Large intestine (tissue), 3 donors: Measurements from ENCODE around the gene UTY. TPM values are rescaled to one million over a fixed set of nuclear protein-coding genes. Genes with fewer than 3 reads are reported as not detected.
A peak's percentile ranks its signal among the peaks of the same experiment; 100 is the strongest.

Source experiments
- DNase-seq, 2 donors: peaks; one replicate each; pipeline versions ENCODE4 v3.0.0 to v3.0.0-alpha.2; 2013
- H3K27ac ChIP-seq: one replicate; pipeline ENCODE4 v1.5.1; 2013; ENCODE audit warnings: low read length
- H3K27me3 ChIP-seq: 2 replicates; pipeline ENCODE4 v1.6.1; 2013; ENCODE audit warnings: low read length; ENCODE audit not compliant: control insufficient read depth, insufficient read depth
- H3K36me3 ChIP-seq: 2 replicates; pipeline ENCODE4 v1.6.1; 2013; ENCODE audit warnings: low read length; ENCODE audit not compliant: control insufficient read depth, insufficient read depth
- H3K4me1 ChIP-seq: one replicate; pipeline ENCODE4 v1.6.1; 2013; ENCODE audit warnings: low read length; ENCODE audit not compliant: control insufficient read depth, insufficient read depth
- H3K4me3 ChIP-seq: one replicate; pipeline ENCODE4 v1.5.1; 2013; ENCODE audit warnings: low read length
- H3K9me3 ChIP-seq: one replicate; pipeline ENCODE4 v1.6.1; 2013; ENCODE audit warnings: mild to moderate bottlenecking, low read depth, low read length, moderate library complexity; ENCODE audit not compliant: control insufficient read depth
- WGBS: methylation state at CpG from one replicate; pipeline ENCODE4 v1.1.5; 2013; ENCODE audit warnings: low lambda C conversion rate; ENCODE audit not compliant: insufficient coverage; 5-methylcytosine and 5-hydroxymethylcytosine counted together
- polyA plus RNA-seq: library from polyadenylated mRNA; unstranded; fragments of 120-200 nt; gene quantifications from one replicate; pipeline ENCODE4 v1.2.1, GENCODE V29; 2013

Gene UTY
- polyA plus RNA-seq, 1 donor = 13.3 TPM

- Histone ChIP-seq H3K27ac (no peak overlapping the region), H3K27me3 (no peaks in the 10 kb centered on the region), H3K9me3 (no peaks in the 10 kb centered on the region), H3K4me3 (no peak overlapping the region), H3K36me3 (peaks cover 10% of the 10 kb centered on the region), H3K4me1 (no peaks in the 10 kb centered on the region)
- DNase-seq = peak in 1 of 2 donors; percentile 8
- no CpG with 5 or more reads among the region's 11 CpGs for WGBS
Observed at GRCh38 chrY:13450596-13451130, 29.2 kb downstream of the UTY start.

- WGBS = 80% methylated on average over 1 of the region's 1 CpG
- Histone ChIP-seq H3K4me1 (no peaks in the 10 kb centered on the region), H3K4me3 (no peak overlapping the region), H3K27ac (no peak overlapping the region), H3K36me3 (peaks cover 12% of the 10 kb centered on the region), H3K27me3 (no peaks in the 10 kb centered on the region), H3K9me3 (no peaks in the 10 kb centered on the region)
- DNase-seq = no peak
Observed at GRCh38 chrY:13445566-13445965, 34.3 kb downstream of the UTY start.

GRCh38 chrY:13443146-13443545, 36.7 kb downstream of the UTY start:
- Histone ChIP-seq H3K27me3 (no peaks in the 10 kb centered on the region), H3K9me3 (no peaks in the 10 kb centered on the region), H3K4me3 (no peak overlapping the region), H3K36me3 (peaks cover 18% of the 10 kb centered on the region), H3K27ac (no peak overlapping the region), H3K4me1 (no peaks in the 10 kb centered on the region)
- no peak for DNase-seq
- WGBS = 58% methylated on average over 2 of the region's 7 CpGs

GRCh38 chrY:13440811-13441210, 39.0 kb downstream of the UTY start:
- no peaks in the 10 kb centered on the region for H3K27me3 ChIP-seq
- peaks cover 16% of the 10 kb centered on the region for H3K36me3 ChIP-seq
- H3K4me1 ChIP-seq = no peaks in the 10 kb centered on the region
- WGBS = no CpG with 5 or more reads among the region's 1 CpG
- no peaks in the 10 kb centered on the region for H3K9me3 ChIP-seq
- H3K27ac ChIP-seq = no peak overlapping the region
- no peak for DNase-seq
- no peak overlapping the region for H3K4me3 ChIP-seq

GRCh38 chrY:13435968-13436937, 43.6 kb downstream of the UTY start:
- WGBS = no CpG with 5 or more reads among the region's 25 CpGs
- peak in 1 of 2 donors; percentile 40 for DNase-seq
- no peak overlapping the region for H3K27ac ChIP-seq

GRCh38 chrY:13435206-13435967, 44.4 kb downstream of the UTY start:
- Histone ChIP-seq H3K27me3 (no peaks in the 10 kb centered on the region), H3K9me3 (peaks cover 5% of the 10 kb centered on the region), H3K4me3 (no peak overlapping the region), H3K4me1 (no peaks in the 10 kb centered on the region), H3K27ac (no peak overlapping the region), H3K36me3 (peaks cover 14% of the 10 kb centered on the region)
- no CpG with 5 or more reads among the region's 22 CpGs for WGBS
- no peak for DNase-seq

More at GRCh38 chrY:13435968-13436937, 43.6 kb downstream of the UTY start:
- H3K4me3 ChIP-seq = no peak overlapping the region
- H3K36me3 ChIP-seq = peaks cover 14% of the 10 kb centered on the region
- peaks cover 5% of the 10 kb centered on the region for H3K9me3 ChIP-seq
- H3K27me3 ChIP-seq = no peaks in the 10 kb centered on the region
- no peaks in the 10 kb centered on the region for H3K4me1 ChIP-seq

- no peaks in the 10 kb centered on the region for H3K4me1 ChIP-seq
- no peak overlapping the region for H3K4me3 ChIP-seq
- no peaks in the 10 kb centered on the region for H3K27me3 ChIP-seq
- H3K36me3 ChIP-seq = peaks cover 11% of the 10 kb centered on the region
- DNase-seq = no peak
- H3K9me3 ChIP-seq = peaks cover 5% of the 10 kb centered on the region
- H3K27ac ChIP-seq = no peak overlapping the region
- no CpG with 5 or more reads among the region's 3 CpGs for WGBS
Observed at GRCh38 chrY:13432293-13433025, 47.4 kb downstream of the UTY start.

GRCh38 chrY:13429551-13429950, 50.3 kb downstream of the UTY start:
- H3K4me1 ChIP-seq = no peaks in the 10 kb centered on the region
- H3K27ac ChIP-seq = no peak overlapping the region
- H3K27me3 ChIP-seq = no peaks in the 10 kb centered on the region
- WGBS = 100% methylated on average over 1 of the region's 3 CpGs
- peaks cover 3% of the 10 kb centered on the region for H3K36me3 ChIP-seq
- no peak for DNase-seq
- peaks cover 5% of the 10 kb centered on the region for H3K9me3 ChIP-seq
- no peak overlapping the region for H3K4me3 ChIP-seq

- no peaks in the 10 kb centered on the region for H3K4me1 ChIP-seq
- no peaks in the 10 kb centered on the region for H3K9me3 ChIP-seq
- H3K27me3 ChIP-seq = no peaks in the 10 kb centered on the region
- no CpG with 5 or more reads among the region's 5 CpGs for WGBS
- no peak overlapping the region for H3K27ac ChIP-seq
- DNase-seq = no peak
- no peak overlapping the region for H3K4me3 ChIP-seq
- no peaks in the 10 kb centered on the region for H3K36me3 ChIP-seq
Observed at GRCh38 chrY:13423281-13423732, 56.5 kb downstream of the UTY start.
